HepG2 (cell line): ENCODE results near the gene RCHY1.

Experiments
- NFYB ChIP-seq: sonication (generic); formaldehyde crosslinking; IDR thresholded peaks from 2 replicates; pipeline ENCODE4 v1.4.0; 2020; ENCODE audit warnings: missing genetic modification reagents
- NR0B2 ChIP-seq: sonication (generic); formaldehyde crosslinking; IDR thresholded peaks from 2 replicates; pipeline ENCODE4 v1.4.0; 2020; ENCODE audit warnings: mild to moderate bottlenecking, missing genetic modification reagents
- TSC22D2 ChIP-seq: sonication (generic); formaldehyde crosslinking; IDR thresholded peaks from 2 replicates; pipeline ENCODE4 v1.5.1; 2020; ENCODE audit warnings: missing genetic modification reagents, mild to moderate bottlenecking, borderline replicate concordance
- USF2 ChIP-seq, 2 experiments: sonication (generic) in 1 of 2; formaldehyde crosslinking in 1 of 2; IDR thresholded peaks; 2 replicates each; pipeline versions ENCODE4 v1.5.1 to v1.6.1; 2011 to 2020; ENCODE audit warnings: borderline replicate concordance in 1 of 2, low read depth in 1 of 2, low read length in 1 of 2, mild to moderate bottlenecking in 1 of 2, missing genetic modification reagents in 1 of 2, moderate library complexity in 1 of 2

GRCh38 chr4:75513526-75514130 lies 575 bp downstream of the RCHY1 start:
- TF ChIP-seq NR0B2 (CRISPR knock-in tag) (no peak), NFYB (CRISPR knock-in tag) (no peak), TSC22D2 (CRISPR knock-in tag) (no peak), USF2 (IDR thresholded peaks at IDR 0.05; ENCODE audit: low read depth, low read length) (no peak), USF2 (CRISPR knock-in tag; IDR thresholded peaks at IDR 0.05; ENCODE audit: borderline replicate concordance) (no peak)
